ENCODE results near the gene CWH43.
"Not testable (repeated sequence)": the region's sequence is repeated elsewhere in the genome, so short reads cannot be mapped to it uniquely, and the experiment has no call there.

GRCh38 chr4:49091883-49092282 is 105.8 kb downstream of the CWH43 start:
- TF ChIP-seq CTCF, POLR2A, EP300 (IDR thresholded peaks at IDR 0.05): not testable (repeated sequence)

All from ovary (tissue), 3 donors.